DOHH2 (cell line): ENCODE measurements around the gene SCGB1C1.

Experiments used
- H3F3A ChIP-seq: fragments of 200-600 bp; sonication (generic), shearing (Covaris generic); 2 replicates; pipeline ENCODE4 v1.6.0; 2016; ENCODE audit warnings: antibody characterized with exemption, mild to moderate bottlenecking; ENCODE audit not compliant: control insufficient read depth, insufficient read depth
- H3K27ac ChIP-seq: fragments of 200-600 bp; sonication (generic); 2 replicates; pipeline ENCODE4 v1.5.1; 2014; ENCODE audit warnings: low read depth, mild to moderate bottlenecking, low read length, moderate library complexity
- H3K27me3 ChIP-seq: fragments of 200-600 bp; sonication (generic); 2 replicates; pipeline ENCODE4 v1.6.1; 2014; ENCODE audit warnings: mild to moderate bottlenecking, low read length, mixed read lengths; ENCODE audit not compliant: control insufficient read depth
- H3K36me3 ChIP-seq: fragments of 200-600 bp; sonication (generic); 2 replicates; pipeline ENCODE4 v1.6.1; 2014; ENCODE audit warnings: mild to moderate bottlenecking, low read length, moderate library complexity, mixed read lengths; ENCODE audit not compliant: control insufficient read depth
- H3K4me1 ChIP-seq: fragments of 200-600 bp; sonication (generic); 2 replicates; pipeline ENCODE4 v1.6.1; 2014; ENCODE audit warnings: mild to moderate bottlenecking, low read length, mixed read lengths; ENCODE audit not compliant: control insufficient read depth
- H3K4me2 ChIP-seq: fragments of 200-600 bp; sonication (generic); 2 replicates; pipeline ENCODE4 v1.6.0; 2014; ENCODE audit warnings: mild to moderate bottlenecking, low read length, moderate library complexity
- H3K4me3 ChIP-seq: fragments of 200-600 bp; sonication (generic); 2 replicates; pipeline ENCODE4 v1.5.1; 2014; ENCODE audit warnings: mild to moderate bottlenecking, low read length, mixed read lengths
- H3K79me2 ChIP-seq: fragments of 200-600 bp; sonication (generic); 2 replicates; pipeline ENCODE4 v1.6.1; 2014; ENCODE audit warnings: mild to moderate bottlenecking, low read length, mixed read lengths; ENCODE audit not compliant: control insufficient read depth
- H3K9me2 ChIP-seq: fragments of 200-600 bp; sonication (generic); replicated peaks from 2 replicates; pipeline ENCODE4 v1.6.1; 2014; ENCODE audit warnings: mild to moderate bottlenecking, low read length, mixed read lengths; ENCODE audit not compliant: control insufficient read depth
- H3K9me3 ChIP-seq: fragments of 200-600 bp; sonication (generic); 2 replicates; pipeline ENCODE4 v1.6.1; 2014; ENCODE audit warnings: antibody characterized with exemption, low read length, mixed read lengths; ENCODE audit not compliant: control insufficient read depth, insufficient read depth
- H4K20me1 ChIP-seq: fragments of 200-600 bp; sonication (generic); 2 replicates; pipeline ENCODE4 v1.6.0; 2014; ENCODE audit warnings: low read depth, mild to moderate bottlenecking, antibody characterized with exemption, low read length, moderate library complexity; ENCODE audit not compliant: control insufficient read depth, insufficient read depth
- CTCF ChIP-seq: fragments of 200-600 bp; sonication (generic); IDR thresholded peaks from one replicate; pipeline ENCODE4 v1.5.1; 2014; ENCODE audit warnings: antibody characterized with exemption, mild to moderate bottlenecking, low read depth, low read length; ENCODE audit not compliant: poor library complexity, severe bottlenecking
- EZH2phosphoT487 ChIP-seq: fragments of 200-600 bp; sonication (generic); IDR thresholded peaks from 2 replicates; pipeline ENCODE4 v1.6.1; 2017; ENCODE audit warnings: borderline replicate concordance, mild to moderate bottlenecking, antibody characterized with exemption, low read length, moderate library complexity, mixed read lengths

SCGB1C1 gene

GRCh38 chr11:224424-224823 is 31.5 kb downstream of the SCGB1C1 start:
- no peak overlapping the region for H3K4me2 ChIP-seq
- H3K79me2 ChIP-seq: no peaks in the 10 kb centered on the region
- no peaks in the 10 kb centered on the region for H4K20me1 ChIP-seq
- H3K4me3 ChIP-seq: no peak overlapping the region
- TF ChIP-seq CTCF (no peak), EZH2phosphoT487 (no peak)
- no peaks in the 10 kb centered on the region for H3K9me3 ChIP-seq
- H3K36me3 ChIP-seq: no peaks in the 10 kb centered on the region
- no peaks in the 10 kb centered on the region for H3K4me1 ChIP-seq
- no peaks in the 10 kb centered on the region for H3F3A ChIP-seq
- no peaks in the 10 kb centered on the region for H3K27me3 ChIP-seq
- H3K27ac ChIP-seq: no peak overlapping the region
- H3K9me2 ChIP-seq: no peaks in the 10 kb centered on the region

GRCh38 chr11:225734-226453 is 33.0 kb downstream of the SCGB1C1 start:
- Histone ChIP-seq H3K4me1 (no peaks in the 10 kb centered on the region), H3K4me3 (no peak overlapping the region), H3K27me3 (no peaks in the 10 kb centered on the region), H4K20me1 (no peaks in the 10 kb centered on the region), H3K4me2 (no peak overlapping the region), H3K79me2 (no peaks in the 10 kb centered on the region), H3K9me2 (no peaks in the 10 kb centered on the region), H3K36me3 (no peaks in the 10 kb centered on the region), H3K27ac (no peak overlapping the region), H3K9me3 (no peaks in the 10 kb centered on the region), H3F3A (no peaks in the 10 kb centered on the region)
- TF ChIP-seq CTCF (no peak), EZH2phosphoT487 (no peak)

- no peaks in the 10 kb centered on the region for H3K4me1 ChIP-seq
- no peaks in the 10 kb centered on the region for H3K79me2 ChIP-seq
- H3K9me3 ChIP-seq: no peaks in the 10 kb centered on the region
- no peaks in the 10 kb centered on the region for H3K9me2 ChIP-seq
- no peaks in the 10 kb centered on the region for H3K36me3 ChIP-seq
- no peak overlapping the region for H3K4me2 ChIP-seq
- H4K20me1 ChIP-seq: no peaks in the 10 kb centered on the region
- no peaks in the 10 kb centered on the region for H3K27me3 ChIP-seq
- no peak overlapping the region for H3K27ac ChIP-seq
- TF ChIP-seq EZH2phosphoT487 (no peak), CTCF (no peak)
- H3F3A ChIP-seq: no peaks in the 10 kb centered on the region
- H3K4me3 ChIP-seq: no peak overlapping the region
Measured at GRCh38 chr11:227824-228379, 35.0 kb downstream of the SCGB1C1 start.
